Inferior parietal cortex (tissue), 1 donor: ENCODE measurements around the gene B9D1.

Source experiments
- DNase-seq: peaks from one replicate; pipeline ENCODE4 v3.0.0-alpha.2; 2016; ENCODE audit errors: extremely low spot score

B9D1 gene, protein sequence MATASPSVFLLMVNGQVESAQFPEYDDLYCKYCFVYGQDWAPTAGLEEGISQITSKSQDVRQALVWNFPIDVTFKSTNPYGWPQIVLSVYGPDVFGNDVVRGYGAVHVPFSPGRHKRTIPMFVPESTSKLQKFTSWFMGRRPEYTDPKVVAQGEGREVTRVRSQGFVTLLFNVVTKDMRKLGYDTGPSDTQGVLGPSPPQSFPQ

DNA sequence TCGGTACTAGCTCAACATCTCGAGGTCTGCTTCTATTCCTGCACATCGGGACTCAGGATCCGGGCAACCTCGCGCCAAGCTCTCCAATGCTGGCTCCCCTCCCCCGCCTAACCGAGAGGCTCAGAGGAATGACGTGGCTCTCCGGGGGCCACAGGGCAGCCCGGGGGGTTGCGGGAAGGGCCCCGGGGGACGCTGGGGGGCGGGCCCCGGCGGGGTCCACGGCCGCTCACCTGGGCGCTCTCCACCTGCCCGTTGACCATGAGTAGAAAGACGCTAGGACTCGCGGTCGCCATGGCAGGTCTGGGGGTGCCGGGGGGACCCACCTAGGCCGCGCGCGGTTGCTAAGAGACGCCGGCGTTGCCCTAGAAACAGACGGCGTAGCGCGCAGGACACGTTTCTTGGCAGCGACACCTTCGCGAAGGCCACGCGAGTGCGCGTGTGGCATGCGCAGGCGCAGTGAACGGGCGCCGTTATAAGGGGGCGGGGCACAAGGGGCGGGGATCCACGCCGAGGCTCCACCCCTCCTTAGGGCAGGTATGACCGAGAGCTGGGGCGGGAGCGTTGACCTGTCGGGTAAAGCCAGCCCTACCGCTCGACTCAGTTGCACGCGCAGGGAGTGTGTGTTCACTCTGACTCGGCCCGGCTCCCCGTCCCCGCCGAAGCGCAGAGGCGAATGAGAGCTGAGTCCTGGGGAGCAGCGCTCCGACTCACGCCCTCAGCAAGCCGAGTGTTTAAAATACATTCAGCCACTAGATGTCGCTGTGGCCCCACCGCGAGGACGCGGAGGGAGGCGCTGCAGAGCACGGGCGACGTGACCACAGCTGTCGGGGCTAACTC, at the start of gene B9D1:
B9D1 (minus strand) TSS at position 447 of the 837 bp plus-strand sequence; CDS start at position 293, 154 bp downstream.
- peak; percentile 96 for DNase-seq

DNA sequence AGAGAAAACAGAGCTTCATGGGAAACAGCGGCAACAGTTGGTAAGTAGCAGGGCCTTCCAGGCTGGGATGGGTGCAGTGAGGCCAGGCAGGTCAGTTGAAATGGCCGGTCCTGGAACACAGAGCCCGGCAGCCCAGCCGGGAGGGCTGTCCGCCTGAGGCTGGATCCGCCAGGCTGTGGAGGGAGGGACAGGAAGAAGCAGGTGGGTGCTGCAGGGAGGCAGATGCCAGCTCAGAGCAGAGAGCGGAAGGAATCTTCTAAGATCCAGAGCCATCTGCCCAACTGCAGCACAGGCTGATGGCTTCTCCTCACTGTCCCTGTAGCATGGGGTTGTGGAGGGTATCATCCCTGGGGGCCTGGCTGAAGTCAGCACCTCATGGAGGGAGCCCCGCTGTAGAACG, 49.1 kb upstream of the B9D1 start:
- DNase-seq: peak; percentile 21

DNA sequence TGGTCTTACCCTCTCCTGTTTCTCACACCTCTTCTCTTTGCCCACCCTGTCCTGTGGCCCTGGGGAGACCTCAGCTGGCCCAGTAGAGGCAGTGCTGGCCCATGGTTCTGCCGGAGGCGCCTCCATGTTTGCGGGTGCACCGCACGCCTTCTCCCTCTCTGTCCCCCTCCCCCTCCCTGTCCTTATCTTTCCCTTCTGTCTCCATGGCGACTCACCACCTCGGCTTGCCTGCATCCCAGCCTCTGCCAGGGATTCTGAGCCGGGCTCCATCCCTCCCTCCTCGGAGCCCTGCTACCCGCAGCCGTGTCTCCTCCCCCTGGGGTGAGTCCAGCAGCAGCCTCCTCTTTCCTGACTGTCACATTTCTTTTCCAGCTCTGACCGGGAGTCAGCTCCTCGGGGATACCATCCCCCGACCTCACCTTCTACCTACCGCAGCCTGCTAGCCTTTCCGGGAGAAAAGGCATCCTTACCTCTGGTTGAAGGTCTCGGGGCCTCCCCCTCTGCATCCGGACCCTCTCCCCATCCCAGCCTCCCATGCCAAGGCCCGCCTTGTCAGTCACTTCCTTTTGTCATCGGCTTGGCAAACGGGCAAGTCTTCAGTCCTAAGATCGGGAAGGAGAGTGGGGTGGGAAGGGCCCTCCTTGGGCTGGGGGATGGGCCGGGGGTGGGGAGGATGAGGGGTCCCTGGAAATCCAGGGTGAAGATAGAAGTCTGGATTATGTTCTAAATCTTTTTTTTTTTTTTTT, 48.5 kb upstream of the B9D1 start, which contains the start of gene RNF112:
RNF112 (plus strand) TSS at position 358 of the 746 bp plus-strand sequence; CDS start at position 535, 177 bp downstream.
- DNase-seq: peak; percentile 56

DNA sequence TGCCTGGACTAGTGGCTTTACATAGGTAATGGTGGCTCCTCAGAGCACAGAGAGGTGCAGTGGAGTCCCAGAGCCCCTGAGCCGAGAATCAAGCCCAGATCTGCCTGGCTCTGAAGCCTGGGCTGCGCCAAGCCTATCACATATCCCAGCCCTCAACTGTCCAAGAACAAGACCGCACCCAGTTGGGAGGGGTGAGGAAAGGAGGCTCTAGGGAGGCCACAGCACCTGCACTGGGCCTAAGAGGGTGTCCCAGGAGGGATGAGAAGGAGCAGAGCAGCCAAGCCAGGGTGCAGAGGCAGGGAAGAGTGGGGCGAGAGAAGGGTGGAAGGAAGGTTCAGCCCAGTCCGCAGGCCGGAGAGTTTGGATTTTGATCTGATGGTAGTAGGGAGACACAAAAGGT, 47.6 kb upstream of the B9D1 start:
- DNase-seq: no peak

DNA sequence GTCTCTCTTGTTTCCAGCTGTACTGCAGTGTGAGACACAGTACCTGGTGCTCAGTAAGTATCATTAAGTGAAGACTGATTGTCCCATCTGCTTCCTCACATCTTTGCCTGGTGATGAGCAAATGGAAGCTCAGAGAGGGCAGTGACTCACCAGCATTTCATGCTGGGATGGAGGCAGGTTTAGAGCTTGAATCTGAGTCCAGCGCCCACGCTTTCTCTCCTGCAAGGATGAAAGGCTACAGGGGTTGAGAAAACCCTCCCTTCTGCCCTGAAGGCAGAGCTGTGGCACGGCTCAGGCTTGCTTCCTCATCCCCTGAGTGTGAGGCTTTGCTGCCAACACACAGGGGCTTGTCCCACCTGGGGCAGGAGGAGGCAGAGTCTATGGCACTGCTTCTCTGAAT, 47.0 kb upstream of the B9D1 start:
- peak; percentile 14 for DNase-seq

DNA sequence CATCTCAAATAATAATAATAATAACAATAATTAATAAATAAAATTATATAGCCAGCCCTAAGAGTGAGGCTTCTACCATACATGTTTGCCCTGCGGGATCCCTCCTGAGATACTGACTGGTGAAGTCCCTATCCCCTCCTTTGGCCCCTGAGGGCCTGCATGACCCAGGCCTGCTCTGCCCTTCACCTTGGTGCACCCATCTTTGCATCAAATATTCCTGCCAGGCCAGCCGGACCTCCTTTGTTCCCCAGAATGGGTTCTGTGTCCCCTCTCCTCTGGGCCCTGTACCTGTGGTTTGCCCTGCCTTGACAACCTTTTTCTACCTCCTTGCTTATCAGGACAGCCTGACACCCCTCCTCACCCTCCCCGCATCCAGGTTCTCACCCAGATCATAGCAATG, 46.5 kb upstream of the B9D1 start:
- no peak for DNase-seq

DNA sequence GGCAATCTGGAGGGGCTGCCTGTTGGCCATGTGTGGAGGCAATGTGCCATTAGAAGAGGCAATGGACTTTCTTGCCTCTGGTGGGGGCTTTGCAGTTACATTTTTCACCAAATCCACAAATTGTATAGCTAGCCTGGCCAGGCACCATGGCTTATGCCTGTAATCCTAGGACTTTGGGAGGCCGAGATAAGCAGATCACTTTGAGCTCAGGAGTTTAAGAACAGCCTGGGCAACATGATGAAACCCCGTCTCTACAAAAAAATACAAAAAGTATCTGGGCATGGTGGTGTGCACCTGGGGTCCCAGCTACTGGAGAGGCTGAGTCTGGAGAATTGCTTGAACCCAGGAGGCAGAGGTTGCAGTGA, 45.8 kb upstream of the B9D1 start:
- no peak for DNase-seq

DNA sequence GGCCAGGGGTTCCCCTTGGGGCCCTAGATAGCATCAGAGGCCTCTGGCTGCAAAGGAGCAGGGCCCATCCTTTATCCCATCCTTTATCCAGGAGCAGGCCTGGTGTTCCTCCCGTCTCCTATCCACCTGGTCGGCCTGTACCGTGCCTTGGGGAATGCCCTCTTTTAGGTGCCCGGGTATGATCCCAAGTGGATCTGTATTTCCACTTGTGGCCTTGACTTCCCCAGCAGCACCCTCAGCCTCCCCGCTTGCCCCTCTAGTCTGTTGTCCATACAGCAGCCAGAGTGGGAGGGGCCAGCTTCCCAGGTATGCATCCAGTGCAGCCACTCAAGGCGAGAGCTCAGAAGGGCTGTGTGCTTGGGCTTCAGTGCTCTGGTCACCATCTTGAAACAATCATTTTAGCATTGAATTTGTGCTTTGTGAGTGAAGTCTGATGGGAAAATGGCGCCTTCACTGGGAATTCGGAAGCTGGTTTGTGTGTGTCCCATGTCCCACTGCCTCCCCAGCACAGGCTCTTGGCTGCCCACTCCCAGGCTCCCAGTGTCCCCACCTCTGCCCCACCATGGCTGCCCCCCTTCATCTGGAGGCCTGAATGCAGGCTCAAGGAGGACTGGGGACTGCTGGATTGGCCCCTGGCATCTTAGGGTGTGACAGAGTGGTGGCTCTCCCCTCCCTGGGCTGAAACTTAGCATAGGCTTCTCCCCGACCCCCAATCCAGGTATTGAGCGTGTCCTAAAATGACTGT, 45.2 kb upstream of the B9D1 start:
- DNase-seq: no peak

DNA sequence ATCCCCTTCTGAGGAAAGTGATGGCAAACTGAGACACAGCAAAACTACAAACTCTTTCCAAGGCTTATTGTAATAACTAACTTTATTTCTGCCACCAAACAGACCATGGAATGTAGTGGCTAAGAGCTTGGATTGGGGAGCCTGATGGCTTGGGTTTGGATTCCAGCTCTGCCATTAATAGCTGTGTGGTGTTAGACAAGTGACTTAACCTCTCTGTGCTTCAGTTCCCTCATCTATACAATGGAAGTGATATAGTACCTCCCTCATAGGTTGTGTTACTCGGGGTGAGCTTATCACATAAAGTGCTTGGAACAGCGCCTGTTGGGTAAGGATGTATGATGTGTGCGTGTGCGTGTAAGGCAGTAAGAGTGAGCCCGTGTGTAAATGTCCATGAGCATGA, 42.6 kb upstream of the B9D1 start:
- DNase-seq: no peak

DNA sequence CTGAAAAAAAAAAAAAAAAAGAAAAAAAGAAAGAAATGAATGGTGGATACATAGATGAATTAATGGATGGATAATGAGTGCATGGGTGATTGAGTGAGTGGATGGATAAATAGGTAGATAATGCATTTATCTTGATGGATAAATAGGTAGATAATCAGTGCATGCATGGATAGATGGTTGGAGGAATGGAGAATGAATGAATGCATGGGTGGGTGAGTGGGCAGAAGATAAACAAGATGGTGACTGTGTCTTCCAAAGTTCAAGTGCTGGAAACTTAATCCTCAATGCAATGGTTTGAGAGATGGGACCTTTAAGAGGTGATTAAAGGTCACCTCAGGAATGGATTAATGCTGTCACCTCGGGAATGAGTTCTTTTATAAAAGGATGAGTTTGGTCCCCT, 41.7 kb upstream of the B9D1 start:
- DNase-seq: no peak

DNA sequence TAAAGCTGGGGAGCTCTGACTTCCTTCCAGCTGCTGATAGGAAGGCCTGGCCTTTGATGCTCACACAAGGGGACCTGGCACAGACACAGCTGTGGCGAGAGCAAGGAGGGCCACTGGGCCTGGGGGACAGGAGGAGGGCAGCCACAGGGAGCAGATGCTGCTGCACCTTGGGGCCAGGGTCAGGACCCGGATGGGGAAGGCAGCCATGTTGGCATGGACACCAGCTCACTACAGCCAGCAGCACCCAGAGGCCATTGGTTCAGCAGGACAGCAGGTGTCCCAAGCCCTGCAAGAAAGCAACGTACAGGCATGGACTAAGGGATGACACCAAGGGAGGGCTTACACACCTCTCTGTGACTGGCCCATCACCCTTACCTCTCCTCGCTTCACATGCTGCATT, 40.5 kb upstream of the B9D1 start:
- no peak for DNase-seq

DNA sequence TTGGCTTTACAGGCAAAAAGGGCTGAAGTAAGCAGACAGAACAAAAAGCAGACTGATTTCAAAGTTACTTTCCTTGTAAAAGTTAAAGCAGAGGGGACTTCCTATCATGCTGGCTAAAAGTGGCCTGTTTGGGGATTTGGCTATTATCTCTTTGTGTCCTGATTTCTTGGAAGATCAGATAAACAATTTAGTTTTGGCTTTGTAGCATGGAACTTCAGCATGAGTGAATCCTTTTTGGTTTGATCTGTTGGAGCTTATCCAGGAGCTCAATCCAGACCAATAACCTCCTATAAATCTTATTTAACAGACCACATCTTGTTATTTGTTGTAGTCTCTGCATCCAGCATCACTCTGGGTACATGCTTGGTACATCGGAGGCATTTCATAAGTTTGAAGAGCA, 39.6 kb upstream of the B9D1 start:
- DNase-seq: no peak

DNA sequence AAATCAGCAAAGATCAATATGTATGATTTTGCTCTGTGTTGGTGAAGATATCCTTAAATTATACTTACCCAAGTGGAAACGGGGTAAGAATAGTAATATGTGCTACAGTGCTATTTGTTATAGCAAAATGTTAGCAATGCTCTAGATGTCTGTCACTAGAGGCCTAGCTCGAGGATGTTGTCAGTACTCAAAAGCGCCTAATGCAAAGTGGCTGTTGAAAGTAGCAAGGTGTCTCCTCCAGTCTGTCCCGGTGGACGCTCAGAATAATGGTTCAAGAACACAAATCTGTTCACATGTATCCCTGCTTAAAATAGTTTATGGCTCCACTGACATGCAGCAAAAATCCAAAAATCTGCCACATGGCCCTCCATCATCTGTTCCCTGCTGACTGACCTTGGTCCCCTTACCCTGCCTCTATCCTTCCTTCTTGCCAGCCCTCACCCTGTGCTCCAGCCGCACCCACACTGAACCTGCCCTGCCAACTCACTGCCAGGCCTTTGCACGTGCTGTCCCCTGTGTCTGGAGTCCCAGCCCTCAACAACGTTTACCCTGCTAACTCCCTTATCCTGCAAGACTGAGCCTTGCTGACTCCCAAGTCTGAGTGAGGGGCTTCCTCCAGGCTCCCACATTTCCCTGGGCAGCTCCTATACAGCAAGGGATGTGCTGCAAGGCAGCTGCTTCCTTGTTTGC, 38.9 kb upstream of the B9D1 start:
- no peak for DNase-seq

DNA sequence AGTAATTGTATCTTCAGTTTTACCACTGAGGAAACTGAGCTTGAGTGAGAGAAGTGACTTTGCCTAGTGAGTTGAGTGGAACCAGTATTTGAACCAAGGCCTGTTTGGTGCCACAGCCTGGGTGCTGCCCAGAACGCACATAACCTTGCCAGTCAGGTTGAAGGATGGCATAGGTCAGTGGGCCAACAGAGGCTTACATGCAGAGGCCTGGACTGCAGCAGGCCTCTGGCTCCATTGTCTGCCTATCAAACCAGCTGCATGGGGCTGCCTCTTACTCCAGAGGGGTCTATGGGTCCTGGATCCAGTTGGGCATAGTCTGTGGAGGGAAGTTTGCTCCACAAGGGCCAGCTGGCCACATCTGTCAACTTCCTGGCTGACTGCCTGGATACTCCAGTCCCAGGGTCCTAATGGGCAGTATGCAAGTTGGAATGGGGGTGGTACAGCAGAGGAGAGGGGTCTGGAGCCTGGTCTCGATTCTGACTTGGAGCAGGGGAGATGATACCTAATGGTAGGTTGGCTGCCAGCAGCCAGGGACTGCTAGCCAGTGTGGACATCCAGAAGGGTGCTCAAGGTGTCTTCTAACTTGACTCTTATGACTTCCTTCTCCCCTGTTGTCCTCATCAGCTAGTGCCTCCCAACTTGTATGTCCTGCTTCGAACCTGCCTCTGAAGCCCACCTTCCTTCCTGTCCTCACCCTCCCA, 37.4 kb upstream of the B9D1 start:
- no peak for DNase-seq

DNA sequence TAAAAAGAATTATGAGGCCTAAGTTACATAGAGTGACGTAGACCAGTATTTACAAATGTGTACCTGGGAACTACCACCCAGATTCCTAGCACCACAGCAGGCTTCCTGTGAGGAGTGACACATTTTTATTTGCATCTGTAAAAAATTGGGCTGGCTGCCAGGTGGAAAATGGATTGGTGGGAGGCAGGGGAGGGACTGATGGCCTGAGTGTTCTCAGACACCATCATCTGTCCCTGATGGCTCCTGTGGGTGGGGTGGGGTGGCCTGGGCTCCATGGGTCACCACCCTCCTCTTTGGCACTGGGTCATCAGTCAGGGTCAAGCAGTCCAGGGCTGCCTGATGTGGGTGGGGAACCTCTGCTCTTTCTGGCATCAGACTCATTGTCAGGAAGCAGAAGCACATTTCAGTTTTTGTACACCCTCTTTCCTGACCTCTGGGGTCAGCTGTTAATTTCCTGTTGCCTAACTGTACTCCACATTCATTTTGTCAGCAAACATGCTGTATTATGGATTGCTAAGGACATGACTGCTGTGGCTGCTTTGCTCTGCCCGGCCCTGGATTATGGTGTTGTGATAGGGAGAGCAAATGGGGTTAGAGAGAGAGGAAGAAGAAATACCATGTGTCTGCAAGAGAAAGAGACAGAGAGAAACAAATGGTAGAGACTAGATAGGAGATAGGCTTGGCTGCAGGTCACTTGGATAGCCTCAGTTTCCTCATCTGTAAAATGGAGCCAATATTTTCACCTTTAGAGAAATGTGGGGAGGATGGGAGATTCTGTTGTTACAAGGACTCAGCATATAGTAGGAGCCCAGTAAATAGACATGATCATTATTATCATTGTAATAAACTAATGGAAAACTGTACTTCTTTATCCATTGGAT, 36.0 kb upstream of the B9D1 start:
- DNase-seq: no peak

DNA sequence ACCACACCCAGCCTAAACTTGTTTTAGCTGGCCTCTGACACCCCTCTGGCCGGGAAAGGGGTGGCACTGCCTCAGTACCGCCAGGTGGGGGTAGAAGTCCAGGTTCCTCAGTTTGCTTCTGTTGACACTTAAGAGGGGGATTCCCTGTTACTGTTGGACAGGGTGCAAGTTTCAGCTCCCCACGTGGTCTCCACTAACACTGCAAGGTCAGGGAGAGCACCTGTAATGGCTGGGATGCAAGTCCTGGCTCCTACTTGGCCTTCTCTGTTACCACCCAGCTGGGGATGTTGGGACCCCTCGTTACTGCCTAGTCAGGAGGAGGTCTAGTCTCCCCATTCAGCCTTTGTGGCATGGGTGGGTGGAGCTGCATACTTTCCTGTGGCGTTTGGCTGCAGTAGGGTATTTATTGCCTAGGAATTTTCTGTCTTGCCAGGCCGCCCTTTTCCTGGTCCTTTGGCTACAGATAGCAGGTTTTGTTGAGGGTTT, 35.1 kb upstream of the B9D1 start:
- DNase-seq: no peak

DNA sequence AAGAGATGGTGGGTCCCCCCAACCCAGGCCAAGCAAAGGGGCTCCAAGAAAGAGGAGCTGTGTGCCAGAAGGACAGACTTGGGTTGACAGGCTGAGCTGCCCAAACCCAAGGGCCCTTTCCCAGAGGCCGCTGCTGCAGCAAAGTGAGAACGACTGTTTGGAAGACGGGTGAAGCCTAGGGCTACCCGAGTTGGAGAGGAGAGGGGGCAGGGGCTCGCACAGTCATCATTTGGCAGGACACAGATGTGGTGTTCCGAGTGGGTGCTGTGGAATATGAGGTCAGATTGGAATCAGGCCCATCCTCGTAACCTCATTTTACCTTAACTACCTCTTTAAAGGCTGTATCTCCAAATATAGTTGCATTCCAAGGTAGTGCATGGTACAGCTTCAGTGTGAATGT, 29.8 kb upstream of the B9D1 start:
- DNase-seq: no peak

DNA sequence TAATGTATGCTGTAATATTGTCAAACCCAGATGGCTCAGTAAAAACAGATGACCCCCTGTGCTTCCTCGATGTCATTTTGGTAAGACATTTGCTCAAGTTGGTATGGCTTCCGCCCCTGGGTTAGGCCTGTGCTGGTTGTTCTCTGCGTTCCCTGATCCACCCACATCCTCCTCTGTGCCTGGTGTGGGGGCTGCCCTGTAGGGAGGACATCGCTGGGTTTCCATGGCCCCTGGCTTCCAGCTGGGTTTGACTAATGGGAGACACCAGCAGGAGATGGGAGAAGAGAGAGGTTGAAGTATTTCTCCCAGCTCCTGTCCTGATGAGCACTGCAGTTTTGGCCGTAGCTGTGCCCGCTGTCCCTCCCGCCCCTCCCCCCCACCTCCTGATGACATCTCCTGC, 28.9 kb upstream of the B9D1 start:
- no peak for DNase-seq

DNA sequence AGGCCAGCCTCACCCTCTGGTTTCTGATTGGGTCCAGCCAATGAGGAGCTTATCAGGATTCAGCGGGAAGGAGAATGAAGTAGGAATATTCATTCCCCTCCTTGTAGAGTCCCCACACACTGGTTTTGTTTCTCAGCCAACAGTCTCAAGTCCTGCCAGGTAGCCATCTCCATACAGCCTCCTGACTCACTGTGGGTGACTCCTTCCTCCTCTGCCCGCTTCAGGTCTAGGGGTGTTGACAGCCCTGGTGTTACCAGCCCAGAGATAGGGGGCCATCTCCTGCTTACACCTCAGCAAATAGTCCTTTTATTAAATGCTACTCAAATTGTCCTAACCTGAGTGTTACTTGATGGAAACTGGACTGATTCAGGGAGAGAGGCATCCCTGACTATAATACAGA, 28.4 kb upstream of the B9D1 start:
- DNase-seq: no peak
